HCT116 (cell line): ENCODE measurements around the gene NCAPD2. TPM values are rescaled to one million over a fixed set of nuclear protein-coding genes. Genes with fewer than 3 reads are reported as not detected.

Experiments
- ATAC-seq: fragments of 200-7000 bp; cut with Tn5 transposase; 2 replicates; pipeline ENCODE4 v1.9.1; 2020; ENCODE audit warnings: mild to moderate bottlenecking, moderate library complexity
- BruUV-seq: library from RNA; stranded (reverse); fragments of 400-500 nt; replicated peaks from 2 replicates; lab custom pipeline; 2021; lab: Mats Ljungman, UMichigan
- CTCF ChIA-PET: fragments of 300-600 bp; sonication (Branson Sonifier 250); formaldehyde crosslinking; loops from one replicate; lab custom pipeline; 2021; ENCODE audit warnings: antibody characterized with exemption; lab: Charles Lee
- POLR2A ChIA-PET: fragments of 300-600, 350-600 bp; sonication (Branson Sonifier 250); formaldehyde crosslinking; loops from one replicate; lab custom pipeline; 2021; ENCODE audit warnings: antibody characterized with exemption; lab: Charles Lee
- RAD21 ChIA-PET, 2 experiments: fragments of 300-600 bp; sonication (Branson Sonifier 250); formaldehyde crosslinking; loops; one replicate each; lab custom pipeline; 2023; ENCODE audit warnings: low total read pairs in 2 of 2; ENCODE audit not compliant: uncharacterized antibody in 2 of 2, unreplicated experiment in 2 of 2, low non-redundant PET in 1 of 2; lab: Charles Lee
- DNase-seq: peaks from one replicate; pipeline ENCODE4 v3.0.0-alpha.2; 2010; ENCODE audit warnings: low read depth, low spot score
- H2AFZ ChIP-seq: fragments of 200-600 bp; shearing (Covaris generic), sonication (generic); 2 replicates; pipeline ENCODE4 v1.6.1; 2017; ENCODE audit warnings: low read depth, mixed run types, mixed read lengths, antibody characterized with exemption, low read length; ENCODE audit not compliant: poor library complexity, severe bottlenecking
- H3K27ac ChIP-seq: 2 replicates; pipeline ENCODE4 v1.5.1; 2012; ENCODE audit warnings: low read depth, low read length
- H3K27me3 ChIP-seq: fragments of 200-600 bp; sonication (generic); 2 replicates; pipeline ENCODE4 v1.6.1; 2016; ENCODE audit warnings: mixed run types, low read length, mixed read lengths; ENCODE audit not compliant: insufficient read depth
- H3K36me3 ChIP-seq, 2 experiments: fragments of 200-500 bp in 1 of 2; fragments of 200-600 bp in 1 of 2; sonication (Bioruptor generic) in 1 of 2; sonication (generic) in 1 of 2; 2 replicates each; pipeline versions ENCODE4 v1.5.1 to v1.6.1; 2014 to 2016; ENCODE audit warnings: low read length in 2 of 2, inconsistent platforms in 1 of 2, mixed read lengths in 1 of 2, mixed run types in 1 of 2; ENCODE audit not compliant: insufficient read depth in 2 of 2, control insufficient read depth in 1 of 2
- H3K4me1 ChIP-seq, 2 experiments: fragments of 200-600 bp in 1 of 2; sonication (generic) in 1 of 2; 2 replicates each; pipeline versions ENCODE4 v1.5.1 to v1.6.1; 2012 to 2017; ENCODE audit warnings: low read length in 2 of 2, inconsistent platforms in 1 of 2, mild to moderate bottlenecking in 1 of 2, mixed read lengths in 1 of 2, mixed run types in 1 of 2, moderate library complexity in 1 of 2; ENCODE audit not compliant: insufficient read depth in 2 of 2, control insufficient read depth in 1 of 2
- H3K4me2 ChIP-seq: fragments of 200-600 bp; sonication (generic); 2 replicates; pipeline ENCODE4 v1.6.1; 2017; ENCODE audit warnings: mixed run types, low read length, mixed read lengths
- H3K4me3 ChIP-seq, 2 experiments: fragments of 200-600 bp in 1 of 2; sonication (generic) in 1 of 2; replicated peaks in 1 of 2; 2 replicates each; pipeline ENCODE4 v1.5.1; 2011 to 2016; ENCODE audit warnings: low read length in 2 of 2, control low read depth in 1 of 2, low read depth in 1 of 2, mild to moderate bottlenecking in 1 of 2, mixed read lengths in 1 of 2, mixed run types in 1 of 2
- H3K79me2 ChIP-seq: fragments of 200-600 bp; sonication (generic); 2 replicates; pipeline ENCODE4 v1.6.1; 2017; ENCODE audit warnings: mild to moderate bottlenecking, mixed run types, low read length, moderate library complexity, mixed read lengths; ENCODE audit not compliant: insufficient read depth
- H3K9ac ChIP-seq: fragments of 200-600 bp; sonication (generic); 2 replicates; pipeline ENCODE4 v1.6.1; 2016; ENCODE audit warnings: low read length, mixed read lengths
- H3K9me2 ChIP-seq: fragments of 200-600 bp; sonication (generic), shearing (Covaris generic); 2 replicates; pipeline ENCODE4 v1.6.1; 2017; ENCODE audit warnings: mixed run types, mild to moderate bottlenecking, moderate library complexity; ENCODE audit not compliant: insufficient read depth
- H3K9me3 ChIP-seq, 2 experiments: fragments of 200-500 bp in 1 of 2; fragments of 200-600 bp in 1 of 2; sonication (Bioruptor generic) in 1 of 2; sonication (generic) in 1 of 2; 2 replicates each; pipeline ENCODE4 v1.6.1; 2014 to 2017; ENCODE audit warnings: low read length in 2 of 2, mixed read lengths in 2 of 2, inconsistent platforms in 1 of 2, low read depth in 1 of 2, mild to moderate bottlenecking in 1 of 2, mixed run types in 1 of 2, moderate library complexity in 1 of 2; ENCODE audit not compliant: control insufficient read depth in 1 of 2, insufficient read depth in 1 of 2
- H4K20me1 ChIP-seq: fragments of 200-600 bp; sonication (generic), shearing (Covaris generic); 2 replicates; pipeline ENCODE4 v1.6.1; 2017; ENCODE audit warnings: mixed run types, mild to moderate bottlenecking, moderate library complexity; ENCODE audit not compliant: insufficient read depth
- CBX3 ChIP-seq: IDR thresholded peaks from 2 replicates; pipeline ENCODE4 v1.6.1; 2012; ENCODE audit warnings: low read depth
- CEBPB ChIP-seq: IDR thresholded peaks from 2 replicates; pipeline ENCODE4 v1.6.1; 2012; ENCODE audit warnings: low read depth
- ELF1 ChIP-seq: IDR thresholded peaks from 2 replicates; pipeline ENCODE4 v1.6.1; 2012; ENCODE audit warnings: low read depth, borderline replicate concordance
- EZH2 ChIP-seq: fragments of 200-600 bp; sonication (generic); IDR thresholded peaks from 2 replicates; pipeline ENCODE4 v1.6.1; 2017; ENCODE audit warnings: antibody characterized with exemption, mixed run types
- EZH2phosphoT487 ChIP-seq: fragments of 200-600 bp; IDR thresholded peaks from 2 replicates; pipeline ENCODE4 v1.6.1; 2018; ENCODE audit warnings: antibody characterized with exemption, borderline replicate concordance
- FOSL1 ChIP-seq: IDR thresholded peaks from 2 replicates; pipeline ENCODE4 v1.6.1; 2012; ENCODE audit warnings: low read depth
- JUND ChIP-seq: IDR thresholded peaks from 2 replicates; pipeline ENCODE4 v1.6.1; 2012
- POLR2AphosphoS5 ChIP-seq: IDR thresholded peaks from 2 replicates; pipeline ENCODE4 v1.6.1; 2011; ENCODE audit warnings: mild to moderate bottlenecking, low read depth, low read length, moderate library complexity
- SP1 ChIP-seq: IDR thresholded peaks from 2 replicates; pipeline ENCODE4 v1.6.1; 2012; ENCODE audit warnings: low read depth
- SRF ChIP-seq: IDR thresholded peaks from 2 replicates; pipeline ENCODE4 v1.6.1; 2012; ENCODE audit warnings: low read depth
- TCF7L2 ChIP-seq: IDR thresholded peaks from 2 replicates; pipeline ENCODE4 v1.7.0; 2011; ENCODE audit warnings: borderline replicate concordance, inconsistent platforms; ENCODE audit not compliant: insufficient read depth, insufficient read length; ENCODE audit errors: extremely low read depth
- YY1 ChIP-seq: IDR thresholded peaks from 2 replicates; pipeline ENCODE4 v1.6.1; 2011; ENCODE audit warnings: low read length, low read depth, moderate library complexity, mild to moderate bottlenecking; ENCODE audit not compliant: insufficient replicate concordance; ENCODE audit errors: extremely low read depth
- ZFX ChIP-seq: fragments of 450-650 bp; IDR thresholded peaks from 2 replicates; pipeline ENCODE4 v1.6.1; 2017
- ZNF274 ChIP-seq: fragments of 200-500 bp; sonication (Bioruptor generic); IDR thresholded peaks from 2 replicates; pipeline ENCODE4 v1.6.1; 2014; ENCODE audit warnings: mild to moderate bottlenecking, low read depth, low read length, inconsistent platforms
- intact Hi-C: fragments of 100-400 bp; cut with micrococcal nuclease; formaldehyde crosslinking; loops from 2 replicates; pipeline ENCODE4 v1.10.0; 2022
- total RNA-seq: library from RNA; stranded (reverse); gene quantifications from one replicate; pipeline ENCODE4 v1.2.1, GENCODE V29; 2021; ENCODE audit not compliant: unreplicated experiment
- TF ChIP-seq, protein P1 (sequence below): IDR thresholded peaks from 2 replicates; pipeline ENCODE4 v1.6.1; 2012
- TF ChIP-seq, protein P2 (sequence below): IDR thresholded peaks from 2 replicates; pipeline ENCODE4 v1.6.1; 2012; ENCODE audit warnings: low read depth
- TF ChIP-seq, protein P3 (sequence below): IDR thresholded peaks from 2 replicates; pipeline ENCODE4 v1.6.1; 2012
- TF ChIP-seq, protein P4 (sequence below): IDR thresholded peaks from 2 replicates; pipeline ENCODE4 v1.6.1; 2011; ENCODE audit warnings: mild to moderate bottlenecking, low read length, moderate library complexity; ENCODE audit not compliant: insufficient replicate concordance; ENCODE audit errors: extremely low read depth

The NCAPD2 gene
- total RNA-seq, 1 experiment from 2014 or later: 177 TPM

DNA sequence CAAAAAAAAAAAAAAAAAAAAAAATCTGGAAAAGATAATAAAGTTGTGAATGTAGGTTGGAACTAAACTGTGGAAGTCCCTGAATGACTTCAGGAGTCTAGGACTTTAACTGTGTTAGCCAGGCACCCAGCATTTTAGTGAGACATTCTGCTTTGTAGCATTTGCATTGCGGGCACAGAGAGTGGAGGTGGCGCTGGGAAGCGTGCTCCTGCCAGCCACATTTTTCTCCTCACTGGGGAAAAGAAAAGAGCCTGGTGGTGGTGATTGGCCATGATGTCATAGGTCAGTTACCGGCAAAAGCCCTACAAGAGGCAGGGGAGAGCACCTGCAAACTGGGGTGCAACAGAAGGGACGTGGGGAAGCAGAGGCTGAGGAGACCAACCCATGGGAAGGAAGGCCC, 30.7 kb downstream of the NCAPD2 start:
- Histone ChIP-seq H3K79me2 (no peaks in the 10 kb centered on the region), H3K9ac (no peak overlapping the region), H3K27me3 (no peaks in the 10 kb centered on the region)
- RAD21 ChIA-PET: no interaction called here
- TF ChIP-seq, protein P1, sequence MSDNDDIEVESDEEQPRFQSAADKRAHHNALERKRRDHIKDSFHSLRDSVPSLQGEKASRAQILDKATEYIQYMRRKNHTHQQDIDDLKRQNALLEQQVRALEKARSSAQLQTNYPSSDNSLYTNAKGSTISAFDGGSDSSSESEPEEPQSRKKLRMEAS: no peak
- no peak for TF ChIP-seq TCF7L2
- no peak for TF ChIP-seq ZFX
- TF ChIP-seq SRF: no peak
- TF ChIP-seq, protein P2, sequence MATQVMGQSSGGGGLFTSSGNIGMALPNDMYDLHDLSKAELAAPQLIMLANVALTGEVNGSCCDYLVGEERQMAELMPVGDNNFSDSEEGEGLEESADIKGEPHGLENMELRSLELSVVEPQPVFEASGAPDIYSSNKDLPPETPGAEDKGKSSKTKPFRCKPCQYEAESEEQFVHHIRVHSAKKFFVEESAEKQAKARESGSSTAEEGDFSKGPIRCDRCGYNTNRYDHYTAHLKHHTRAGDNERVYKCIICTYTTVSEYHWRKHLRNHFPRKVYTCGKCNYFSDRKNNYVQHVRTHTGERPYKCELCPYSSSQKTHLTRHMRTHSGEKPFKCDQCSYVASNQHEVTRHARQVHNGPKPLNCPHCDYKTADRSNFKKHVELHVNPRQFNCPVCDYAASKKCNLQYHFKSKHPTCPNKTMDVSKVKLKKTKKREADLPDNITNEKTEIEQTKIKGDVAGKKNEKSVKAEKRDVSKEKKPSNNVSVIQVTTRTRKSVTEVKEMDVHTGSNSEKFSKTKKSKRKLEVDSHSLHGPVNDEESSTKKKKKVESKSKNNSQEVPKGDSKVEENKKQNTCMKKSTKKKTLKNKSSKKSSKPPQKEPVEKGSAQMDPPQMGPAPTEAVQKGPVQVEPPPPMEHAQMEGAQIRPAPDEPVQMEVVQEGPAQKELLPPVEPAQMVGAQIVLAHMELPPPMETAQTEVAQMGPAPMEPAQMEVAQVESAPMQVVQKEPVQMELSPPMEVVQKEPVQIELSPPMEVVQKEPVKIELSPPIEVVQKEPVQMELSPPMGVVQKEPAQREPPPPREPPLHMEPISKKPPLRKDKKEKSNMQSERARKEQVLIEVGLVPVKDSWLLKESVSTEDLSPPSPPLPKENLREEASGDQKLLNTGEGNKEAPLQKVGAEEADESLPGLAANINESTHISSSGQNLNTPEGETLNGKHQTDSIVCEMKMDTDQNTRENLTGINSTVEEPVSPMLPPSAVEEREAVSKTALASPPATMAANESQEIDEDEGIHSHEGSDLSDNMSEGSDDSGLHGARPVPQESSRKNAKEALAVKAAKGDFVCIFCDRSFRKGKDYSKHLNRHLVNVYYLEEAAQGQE: no peak
- no peak for TF ChIP-seq YY1
- no peak for TF ChIP-seq SP1
- TF ChIP-seq ELF1: no peak
- TF ChIP-seq CBX3: no peak
- no peak for TF ChIP-seq FOSL1
- TF ChIP-seq, protein P3, sequence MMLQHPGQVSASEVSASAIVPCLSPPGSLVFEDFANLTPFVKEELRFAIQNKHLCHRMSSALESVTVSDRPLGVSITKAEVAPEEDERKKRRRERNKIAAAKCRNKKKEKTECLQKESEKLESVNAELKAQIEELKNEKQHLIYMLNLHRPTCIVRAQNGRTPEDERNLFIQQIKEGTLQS: no peak
- no peak for TF ChIP-seq CEBPB
- TF ChIP-seq EZH2phosphoT487: no peak
- TF ChIP-seq ZNF274: no peak
- TF ChIP-seq EZH2: no peak
- no peak for TF ChIP-seq POLR2AphosphoS5
- TF ChIP-seq, protein P4, sequence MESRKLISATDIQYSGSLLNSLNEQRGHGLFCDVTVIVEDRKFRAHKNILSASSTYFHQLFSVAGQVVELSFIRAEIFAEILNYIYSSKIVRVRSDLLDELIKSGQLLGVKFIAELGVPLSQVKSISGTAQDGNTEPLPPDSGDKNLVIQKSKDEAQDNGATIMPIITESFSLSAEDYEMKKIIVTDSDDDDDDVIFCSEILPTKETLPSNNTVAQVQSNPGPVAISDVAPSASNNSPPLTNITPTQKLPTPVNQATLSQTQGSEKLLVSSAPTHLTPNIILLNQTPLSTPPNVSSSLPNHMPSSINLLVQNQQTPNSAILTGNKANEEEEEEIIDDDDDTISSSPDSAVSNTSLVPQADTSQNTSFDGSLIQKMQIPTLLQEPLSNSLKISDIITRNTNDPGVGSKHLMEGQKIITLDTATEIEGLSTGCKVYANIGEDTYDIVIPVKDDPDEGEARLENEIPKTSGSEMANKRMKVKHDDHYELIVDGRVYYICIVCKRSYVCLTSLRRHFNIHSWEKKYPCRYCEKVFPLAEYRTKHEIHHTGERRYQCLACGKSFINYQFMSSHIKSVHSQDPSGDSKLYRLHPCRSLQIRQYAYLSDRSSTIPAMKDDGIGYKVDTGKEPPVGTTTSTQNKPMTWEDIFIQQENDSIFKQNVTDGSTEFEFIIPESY: no peak
- no peak for TF ChIP-seq JUND
- TF ChIP-seq, all 23 proteins: peak for 0
- Histone ChIP-seq H3K4me2 (no peak overlapping the region), H3K9me3 (no peaks in the 10 kb centered on the region), H2AFZ (no peak overlapping the region), H3K9me2 (no peaks in the 10 kb centered on the region), H3K27ac (no peak overlapping the region), H3K36me3 (peaks cover 71 to 83% of the 10 kb centered on the region in 2 experiments), H3K4me3 (no peak overlapping the region), H4K20me1 (no peaks in the 10 kb centered on the region), H3K4me1 (no peaks in the 10 kb centered on the region)
- ATAC-seq (no peak), DNase-seq (no peak)
- CTCF ChIA-PET: no interaction called here
- POLR2A ChIA-PET: interaction anchor here (1.2 kb wide), 1 partner anchor 8 kb away, joined by 3 read pairs; no protein-coding TSS in a partner anchor
- no TSS peak for BruUV-seq
- intact Hi-C loops: no loop called here
